HCT116 (cell line): Measurements from ENCODE around the gene ANKRD24. TPM values are rescaled to one million over a fixed set of nuclear protein-coding genes. Genes with fewer than 3 reads are reported as not detected.

Experiments used
- ATAC-seq: fragments of 200-7000 bp; cut with Tn5 transposase; 2 replicates; pipeline ENCODE4 v1.9.1; 2020; ENCODE audit warnings: mild to moderate bottlenecking, moderate library complexity
- BruUV-seq: library from RNA; stranded (reverse); fragments of 400-500 nt; replicated peaks from 2 replicates; lab custom pipeline; 2021; lab: Mats Ljungman, UMichigan
- CTCF ChIA-PET: fragments of 300-600 bp; sonication (Branson Sonifier 250); formaldehyde crosslinking; loops from one replicate; lab custom pipeline; 2021; ENCODE audit warnings: antibody characterized with exemption; lab: Charles Lee
- POLR2A ChIA-PET: fragments of 300-600, 350-600 bp; sonication (Branson Sonifier 250); formaldehyde crosslinking; loops from one replicate; lab custom pipeline; 2021; ENCODE audit warnings: antibody characterized with exemption; lab: Charles Lee
- RAD21 ChIA-PET, 2 experiments: fragments of 300-600 bp; sonication (Branson Sonifier 250); formaldehyde crosslinking; loops; one replicate each; lab custom pipeline; 2023; ENCODE audit warnings: low total read pairs in 2 of 2; ENCODE audit not compliant: uncharacterized antibody in 2 of 2, unreplicated experiment in 2 of 2, low non-redundant PET in 1 of 2; lab: Charles Lee
- DNase-seq: peaks from one replicate; pipeline ENCODE4 v3.0.0-alpha.2; 2010; ENCODE audit warnings: low read depth, low spot score
- H2AFZ ChIP-seq: fragments of 200-600 bp; shearing (Covaris generic), sonication (generic); 2 replicates; pipeline ENCODE4 v1.6.1; 2017; ENCODE audit warnings: low read depth, mixed run types, mixed read lengths, antibody characterized with exemption, low read length; ENCODE audit not compliant: poor library complexity, severe bottlenecking
- H3K27ac ChIP-seq: 2 replicates; pipeline ENCODE4 v1.5.1; 2012; ENCODE audit warnings: low read depth, low read length
- H3K27me3 ChIP-seq: fragments of 200-600 bp; sonication (generic); 2 replicates; pipeline ENCODE4 v1.6.1; 2016; ENCODE audit warnings: mixed run types, low read length, mixed read lengths; ENCODE audit not compliant: insufficient read depth
- H3K36me3 ChIP-seq, 2 experiments: fragments of 200-500 bp in 1 of 2; fragments of 200-600 bp in 1 of 2; sonication (Bioruptor generic) in 1 of 2; sonication (generic) in 1 of 2; 2 replicates each; pipeline versions ENCODE4 v1.5.1 to v1.6.1; 2014 to 2016; ENCODE audit warnings: low read length in 2 of 2, inconsistent platforms in 1 of 2, mixed read lengths in 1 of 2, mixed run types in 1 of 2; ENCODE audit not compliant: insufficient read depth in 2 of 2, control insufficient read depth in 1 of 2
- H3K4me1 ChIP-seq, 2 experiments: fragments of 200-600 bp in 1 of 2; sonication (generic) in 1 of 2; 2 replicates each; pipeline versions ENCODE4 v1.5.1 to v1.6.1; 2012 to 2017; ENCODE audit warnings: low read length in 2 of 2, inconsistent platforms in 1 of 2, mild to moderate bottlenecking in 1 of 2, mixed read lengths in 1 of 2, mixed run types in 1 of 2, moderate library complexity in 1 of 2; ENCODE audit not compliant: insufficient read depth in 2 of 2, control insufficient read depth in 1 of 2
- H3K4me2 ChIP-seq: fragments of 200-600 bp; sonication (generic); 2 replicates; pipeline ENCODE4 v1.6.1; 2017; ENCODE audit warnings: mixed run types, low read length, mixed read lengths
- H3K4me3 ChIP-seq, 2 experiments: fragments of 200-600 bp in 1 of 2; sonication (generic) in 1 of 2; replicated peaks in 1 of 2; 2 replicates each; pipeline ENCODE4 v1.5.1; 2011 to 2016; ENCODE audit warnings: low read length in 2 of 2, control low read depth in 1 of 2, low read depth in 1 of 2, mild to moderate bottlenecking in 1 of 2, mixed read lengths in 1 of 2, mixed run types in 1 of 2
- H3K79me2 ChIP-seq: fragments of 200-600 bp; sonication (generic); 2 replicates; pipeline ENCODE4 v1.6.1; 2017; ENCODE audit warnings: mild to moderate bottlenecking, mixed run types, low read length, moderate library complexity, mixed read lengths; ENCODE audit not compliant: insufficient read depth
- H3K9ac ChIP-seq: fragments of 200-600 bp; sonication (generic); 2 replicates; pipeline ENCODE4 v1.6.1; 2016; ENCODE audit warnings: low read length, mixed read lengths
- H3K9me2 ChIP-seq: fragments of 200-600 bp; sonication (generic), shearing (Covaris generic); 2 replicates; pipeline ENCODE4 v1.6.1; 2017; ENCODE audit warnings: mixed run types, mild to moderate bottlenecking, moderate library complexity; ENCODE audit not compliant: insufficient read depth
- H3K9me3 ChIP-seq, 2 experiments: fragments of 200-500 bp in 1 of 2; fragments of 200-600 bp in 1 of 2; sonication (Bioruptor generic) in 1 of 2; sonication (generic) in 1 of 2; 2 replicates each; pipeline ENCODE4 v1.6.1; 2014 to 2017; ENCODE audit warnings: low read length in 2 of 2, mixed read lengths in 2 of 2, inconsistent platforms in 1 of 2, low read depth in 1 of 2, mild to moderate bottlenecking in 1 of 2, mixed run types in 1 of 2, moderate library complexity in 1 of 2; ENCODE audit not compliant: control insufficient read depth in 1 of 2, insufficient read depth in 1 of 2
- H4K20me1 ChIP-seq: fragments of 200-600 bp; sonication (generic), shearing (Covaris generic); 2 replicates; pipeline ENCODE4 v1.6.1; 2017; ENCODE audit warnings: mixed run types, mild to moderate bottlenecking, moderate library complexity; ENCODE audit not compliant: insufficient read depth
- ATF3 ChIP-seq: IDR thresholded peaks from 2 replicates; pipeline ENCODE4 v1.6.1; 2012
- CBX3 ChIP-seq: IDR thresholded peaks from 2 replicates; pipeline ENCODE4 v1.6.1; 2012; ENCODE audit warnings: low read depth
- CEBPB ChIP-seq: IDR thresholded peaks from 2 replicates; pipeline ENCODE4 v1.6.1; 2012; ENCODE audit warnings: low read depth
- CTCF ChIP-seq, 3 experiments: fragments of 200-600 bp in 1 of 3; sonication (generic) in 1 of 3; IDR thresholded peaks in 2 of 3; conservative IDR thresholded peaks in 1 of 3; 2 replicates each; pipeline ENCODE4 v1.5.1; 2012 to 2017; ENCODE audit warnings: low read depth in 2 of 3, low read length in 2 of 3, antibody characterized with exemption in 1 of 3, borderline replicate concordance in 1 of 3, control low read depth in 1 of 3, mild to moderate bottlenecking in 1 of 3, mixed read lengths in 1 of 3, mixed run types in 1 of 3, moderate library complexity in 1 of 3; ENCODE audit not compliant: insufficient read depth in 1 of 3
- ELF1 ChIP-seq: IDR thresholded peaks from 2 replicates; pipeline ENCODE4 v1.6.1; 2012; ENCODE audit warnings: low read depth, borderline replicate concordance
- JUND ChIP-seq: IDR thresholded peaks from 2 replicates; pipeline ENCODE4 v1.6.1; 2012
- RAD21 ChIP-seq: IDR thresholded peaks from 2 replicates; pipeline ENCODE4 v1.6.1; 2012; ENCODE audit warnings: low read depth, mild to moderate bottlenecking
- SP1 ChIP-seq: IDR thresholded peaks from 2 replicates; pipeline ENCODE4 v1.6.1; 2012; ENCODE audit warnings: low read depth
- ZBTB33 ChIP-seq: IDR thresholded peaks from 2 replicates; pipeline ENCODE4 v1.6.1; 2011; ENCODE audit warnings: mild to moderate bottlenecking, low read length, moderate library complexity; ENCODE audit not compliant: insufficient replicate concordance; ENCODE audit errors: extremely low read depth
- ZNF274 ChIP-seq: fragments of 200-500 bp; sonication (Bioruptor generic); IDR thresholded peaks from 2 replicates; pipeline ENCODE4 v1.6.1; 2014; ENCODE audit warnings: mild to moderate bottlenecking, low read depth, low read length, inconsistent platforms
- intact Hi-C: fragments of 100-400 bp; cut with micrococcal nuclease; formaldehyde crosslinking; loops from 2 replicates; pipeline ENCODE4 v1.10.0; 2022
- total RNA-seq: library from RNA; stranded (reverse); gene quantifications from one replicate; pipeline ENCODE4 v1.2.1, GENCODE V29; 2021; ENCODE audit not compliant: unreplicated experiment

ANKRD24 gene
- total RNA-seq, 1 experiment from 2014 or later: 1.7 TPM

- TF ChIP-seq ZBTB33 (peak; percentile 83), ATF3 (no peak)
- TF ChIP-seq, all 23 proteins: peak for 15
Observed at GRCh38 chr19:4246767-4247593, 64.5 kb downstream of the ANKRD24 start, which contains the start of gene YJU2 (continued).

- ATAC-seq: peak; percentile 62
- peaks cover 25 to 40% of the 10 kb centered on the region in 2 experiments for H3K36me3 ChIP-seq
Observed at GRCh38 chr19:4256563-4256962, 74.1 kb downstream of the ANKRD24 start.

More at GRCh38 chr19:4256563-4256962, 74.1 kb downstream of the ANKRD24 start:
- Histone ChIP-seq H3K9me2 (no peaks in the 10 kb centered on the region), H3K9ac (no peak overlapping the region), H2AFZ (no peak overlapping the region), H3K27me3 (no peaks in the 10 kb centered on the region), H3K4me3 (no peak overlapping the region), H3K4me1 (no peaks in the 10 kb centered on the region), H3K9me3 (peaks cover 5 to 6% of the 10 kb centered on the region in 2 experiments; a peak in 2 of 4 replicates), H4K20me1 (no peaks in the 10 kb centered on the region), H3K79me2 (no peaks in the 10 kb centered on the region), H3K27ac (no peak overlapping the region), H3K4me2 (no peak overlapping the region)
- CTCF ChIA-PET: interaction anchor here (0.6 kb wide), 1 partner anchor 72 kb away, joined by 3 read pairs; no protein-coding TSS in a partner anchor
- DNase-seq: no peak
- POLR2A ChIA-PET: interaction anchor here (1.2 kb wide), 1 partner anchor 10 kb away, joined by 3 read pairs; the partner anchor contains the start of gene YJU2
- TF ChIP-seq RAD21: no peak
- peak; percentile 79 for TF ChIP-seq CBX3
- TF ChIP-seq SP1: no peak
- TF ChIP-seq CTCF (IDR thresholded peaks at IDR 0.05 in 2 of 3, conservative IDR thresholded peaks at IDR 0.05 in 1 of 3; ENCODE audit: borderline replicate concordance in 1 of 3, insufficient read depth in 1 of 3, low read depth in 2 of 3, low read length in 2 of 3): peak in 2 of 3 experiments; percentile 35 to 65; a peak in 4 of 6 replicates
- no peak for TF ChIP-seq CEBPB
- TF ChIP-seq ELF1: no peak
- no peak for TF ChIP-seq JUND
- no peak for TF ChIP-seq ZNF274
- no TSS peak for BruUV-seq
- intact Hi-C loops: no loop called here
- RAD21 ChIA-PET: no interaction called here
